Hepatocyte (in vitro differentiated cells): ENCODE data around the gene PIGK.

Experiments
- EZH2 ChIP-seq: fragments of 200-600 bp; sonication (generic); IDR thresholded peaks from 2 replicates; pipeline ENCODE4 v1.6.1; 2016; ENCODE audit warnings: antibody characterized with exemption, mild to moderate bottlenecking, borderline replicate concordance
- TF ChIP-seq, protein P1 (sequence below): fragments of 200-600 bp; sonication (generic); IDR thresholded peaks from 2 replicates; pipeline ENCODE4 v1.5.1; 2016; ENCODE audit warnings: antibody characterized with exemption, mild to moderate bottlenecking; ENCODE audit not compliant: poor library complexity

- TF ChIP-seq, protein P1, sequence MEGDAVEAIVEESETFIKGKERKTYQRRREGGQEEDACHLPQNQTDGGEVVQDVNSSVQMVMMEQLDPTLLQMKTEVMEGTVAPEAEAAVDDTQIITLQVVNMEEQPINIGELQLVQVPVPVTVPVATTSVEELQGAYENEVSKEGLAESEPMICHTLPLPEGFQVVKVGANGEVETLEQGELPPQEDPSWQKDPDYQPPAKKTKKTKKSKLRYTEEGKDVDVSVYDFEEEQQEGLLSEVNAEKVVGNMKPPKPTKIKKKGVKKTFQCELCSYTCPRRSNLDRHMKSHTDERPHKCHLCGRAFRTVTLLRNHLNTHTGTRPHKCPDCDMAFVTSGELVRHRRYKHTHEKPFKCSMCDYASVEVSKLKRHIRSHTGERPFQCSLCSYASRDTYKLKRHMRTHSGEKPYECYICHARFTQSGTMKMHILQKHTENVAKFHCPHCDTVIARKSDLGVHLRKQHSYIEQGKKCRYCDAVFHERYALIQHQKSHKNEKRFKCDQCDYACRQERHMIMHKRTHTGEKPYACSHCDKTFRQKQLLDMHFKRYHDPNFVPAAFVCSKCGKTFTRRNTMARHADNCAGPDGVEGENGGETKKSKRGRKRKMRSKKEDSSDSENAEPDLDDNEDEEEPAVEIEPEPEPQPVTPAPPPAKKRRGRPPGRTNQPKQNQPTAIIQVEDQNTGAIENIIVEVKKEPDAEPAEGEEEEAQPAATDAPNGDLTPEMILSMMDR = no peak
- no peak for TF ChIP-seq EZH2
Measured at GRCh38 chr1:77056525-77056924, 162.7 kb downstream of the PIGK start.
